AG04450 (cell line): ENCODE results near the gene APOL4. TPM values are rescaled to one million over a fixed set of nuclear protein-coding genes. Genes with fewer than 3 reads are reported as not detected.
"Not testable (repeated sequence)": the region's sequence is repeated elsewhere in the genome, so short reads cannot be mapped to it uniquely, and the experiment has no call there.

Experiments
- CTCF ChIA-PET: fragments of 300-600, 350-600 bp; formaldehyde crosslinking; extraction: SDS; loops from one replicate; lab custom pipeline; 2022; ENCODE audit warnings: antibody characterized with exemption, inconsistent platforms; lab: Charles Lee
- POLR2A ChIA-PET: fragments of 350-600 bp; formaldehyde crosslinking; extraction: SDS; loops from one replicate; lab custom pipeline; 2021; ENCODE audit warnings: antibody characterized with exemption, inconsistent platforms; lab: Yijun Ruan, JAX
- DNase-seq: peaks from one replicate; pipeline ENCODE4 v3.0.0-alpha.2; 2011; ENCODE audit warnings: low read depth, low spot score
- H3K27ac ChIP-seq: one replicate; pipeline ENCODE4 v1.5.1; 2012; ENCODE audit warnings: low read depth, low read length, control low read depth
- H3K27me3 ChIP-seq: one replicate; pipeline ENCODE4 v1.6.0; 2012; ENCODE audit warnings: low read length; ENCODE audit not compliant: control insufficient read depth, insufficient read depth
- H3K4me3 ChIP-seq: 2 replicates; pipeline ENCODE4 v1.5.1; 2011; ENCODE audit warnings: mild to moderate bottlenecking, low read depth, low read length, control low read depth
- H3K9me3 ChIP-seq: 2 replicates; pipeline ENCODE4 v1.5.1; 2012; ENCODE audit warnings: low read length; ENCODE audit not compliant: control insufficient read depth, insufficient read depth
- polyA plus RNA-seq: library from polyadenylated mRNA; depleted of rRNA; stranded (reverse); fragments of >200 nt; gene quantifications from 2 replicates; pipeline ENCODE4 v1.2.3, GENCODE V29; 2011
- TF ChIP-seq, protein P1 (sequence below): IDR thresholded peaks from 2 replicates; pipeline ENCODE4 v1.5.1; 2011; ENCODE audit warnings: low read depth, low read length, control low read depth, inconsistent platforms

The APOL4 gene
- polyA plus RNA-seq, 1 experiment, result 0.21 TPM

DNA sequence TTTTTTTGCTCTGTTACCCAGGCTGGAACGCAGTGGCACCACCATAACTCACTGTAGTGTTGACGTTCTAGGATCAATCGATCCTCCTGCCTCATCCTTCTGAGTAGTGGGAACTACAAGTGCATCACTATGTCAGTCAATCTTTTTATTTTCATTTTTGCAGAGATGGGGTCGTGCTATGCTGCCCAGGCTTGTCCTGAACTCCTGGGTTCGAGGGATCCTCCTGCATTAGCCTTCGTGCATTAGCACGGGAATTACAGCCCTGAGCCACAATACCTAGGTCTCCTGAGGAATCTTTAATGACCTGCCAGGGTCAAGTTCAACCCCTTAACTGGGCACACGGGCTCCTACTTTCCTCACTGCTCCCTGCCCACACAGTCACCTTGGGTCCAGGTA lies 45.5 kb downstream of the APOL4 start:
- H3K9me3 ChIP-seq, result no peaks in the 10 kb centered on the region; the same call in 1 of the 2 replicates
- no peak for DNase-seq
- H3K27ac ChIP-seq, result peak overlapping the region; percentile 84
- peaks cover under 1% of the 10 kb centered on the region for H3K27me3 ChIP-seq
- H3K4me3 ChIP-seq, result peak overlapping the region; percentile 55
- ChIA-PET POLR2A (no interaction called here), CTCF (interaction anchor here (0.5 to 1.1 kb wide), 3 partner anchors 24 to 113 kb away, joined by 5 to 6 read pairs (median 5); no protein-coding TSS in a partner anchor)
- TF ChIP-seq, protein P1, sequence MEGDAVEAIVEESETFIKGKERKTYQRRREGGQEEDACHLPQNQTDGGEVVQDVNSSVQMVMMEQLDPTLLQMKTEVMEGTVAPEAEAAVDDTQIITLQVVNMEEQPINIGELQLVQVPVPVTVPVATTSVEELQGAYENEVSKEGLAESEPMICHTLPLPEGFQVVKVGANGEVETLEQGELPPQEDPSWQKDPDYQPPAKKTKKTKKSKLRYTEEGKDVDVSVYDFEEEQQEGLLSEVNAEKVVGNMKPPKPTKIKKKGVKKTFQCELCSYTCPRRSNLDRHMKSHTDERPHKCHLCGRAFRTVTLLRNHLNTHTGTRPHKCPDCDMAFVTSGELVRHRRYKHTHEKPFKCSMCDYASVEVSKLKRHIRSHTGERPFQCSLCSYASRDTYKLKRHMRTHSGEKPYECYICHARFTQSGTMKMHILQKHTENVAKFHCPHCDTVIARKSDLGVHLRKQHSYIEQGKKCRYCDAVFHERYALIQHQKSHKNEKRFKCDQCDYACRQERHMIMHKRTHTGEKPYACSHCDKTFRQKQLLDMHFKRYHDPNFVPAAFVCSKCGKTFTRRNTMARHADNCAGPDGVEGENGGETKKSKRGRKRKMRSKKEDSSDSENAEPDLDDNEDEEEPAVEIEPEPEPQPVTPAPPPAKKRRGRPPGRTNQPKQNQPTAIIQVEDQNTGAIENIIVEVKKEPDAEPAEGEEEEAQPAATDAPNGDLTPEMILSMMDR, result no peak

DNA sequence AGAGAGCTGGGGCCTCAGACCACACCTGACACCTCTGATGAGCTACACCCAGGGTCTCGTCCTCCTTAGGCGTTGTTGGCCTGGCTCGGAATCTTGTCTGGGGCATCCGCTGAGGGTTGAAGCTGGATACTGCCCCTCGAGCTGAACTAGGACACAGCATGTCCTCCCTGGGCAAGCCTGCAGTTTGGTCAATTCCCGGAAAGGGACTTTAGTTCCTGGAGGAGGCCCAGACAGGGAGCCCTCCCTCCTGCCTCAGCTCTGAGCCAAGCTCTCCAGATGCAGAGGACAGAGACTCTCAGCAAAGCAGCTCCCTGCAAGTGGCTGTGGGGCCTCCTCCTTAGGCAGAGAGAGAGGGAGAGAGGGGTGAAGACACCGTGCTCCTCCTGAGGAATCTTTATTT lies 45.9 kb downstream of the APOL4 start:
- no peaks in the 10 kb centered on the region for H3K27me3 ChIP-seq
- TF ChIP-seq, protein P1, result no peak
- H3K27ac ChIP-seq, result no peak overlapping the region
- ChIA-PET POLR2A (no interaction called here), CTCF (no interaction called here)
- DNase-seq, result no peak
- no peaks in the 10 kb centered on the region; the same call in 1 of the 2 replicates for H3K9me3 ChIP-seq
- H3K4me3 ChIP-seq, result no peak overlapping the region

DNA sequence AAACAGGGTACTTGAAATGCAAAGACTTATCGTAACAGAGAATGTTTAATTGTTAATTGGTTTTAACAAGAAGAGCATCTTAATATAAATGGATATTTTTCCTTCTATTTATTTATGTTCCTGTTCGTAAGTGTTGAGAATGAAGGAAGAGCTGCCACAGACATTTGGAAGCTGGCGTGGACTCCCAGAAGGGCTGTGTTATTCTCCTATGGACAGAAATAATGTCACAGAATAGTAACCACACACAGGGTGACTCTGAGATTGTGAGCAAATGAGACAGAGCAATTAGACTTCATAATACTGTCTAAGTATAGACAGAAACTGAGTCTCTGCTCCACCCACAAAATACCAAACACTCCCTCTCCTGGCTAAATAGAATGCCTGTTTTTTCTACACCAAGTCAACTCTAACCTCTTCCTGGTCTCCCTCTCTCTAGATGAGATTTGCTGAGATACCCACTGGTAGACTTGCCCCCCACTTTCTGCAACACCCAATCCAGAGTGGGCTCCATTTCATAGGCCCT lies 47.1 kb downstream of the APOL4 start:
- no peak for DNase-seq
- ChIA-PET CTCF (no interaction called here), POLR2A (no interaction called here)
- Histone ChIP-seq H3K4me3 (no peak overlapping the region), H3K27ac (no peak overlapping the region), H3K27me3 (peaks cover 2% of the 10 kb centered on the region), H3K9me3 (no peaks in the 10 kb centered on the region; the same call in 1 of the 2 replicates)
- TF ChIP-seq, protein P1, result 0 out of 2 replicates have a peak, but pooled peaks have one; percentile 3

- peaks cover 2% of the 10 kb centered on the region for H3K27me3 ChIP-seq
- H3K27ac ChIP-seq, result no peak overlapping the region
- POLR2A ChIA-PET, result no interaction called here
- no peak overlapping the region for H3K4me3 ChIP-seq
- TF ChIP-seq, protein P1, result no peak
- CTCF ChIA-PET, result interaction anchor here (0.7 to 2.2 kb wide), 4 partner anchors 23 to 333 kb away, joined by 3 to 7 read pairs (median 4); partner anchors contain the start of gene APOL2
- no peak for DNase-seq
- H3K9me3 ChIP-seq, result no peaks in the 10 kb centered on the region; the same call in 1 of the 2 replicates
Measured at GRCh38 chr22:36153501-36154422, 47.8 kb downstream of the APOL4 start.

GRCh38 chr22:36152821-36153220 lies 48.8 kb downstream of the APOL4 start:
- CTCF ChIA-PET, result interaction anchor here (0.7 to 2.2 kb wide), 4 partner anchors 24 to 334 kb away, joined by 3 to 7 read pairs (median 4); partner anchors contain the start of gene APOL2
- H3K4me3 ChIP-seq, H3K9me3 ChIP-seq, DNase-seq, POLR2A ChIA-PET, H3K27me3 ChIP-seq, H3K27ac ChIP-seq: not testable (repeated sequence)
